SK-N-SH (cell line): ENCODE data around the gene DDIT3. TPM values are rescaled to one million over a fixed set of nuclear protein-coding genes. Genes with fewer than 3 reads are reported as not detected.

Experiments
- CTCF ChIA-PET: fragments of 300-600, 350-600 bp; formaldehyde crosslinking; extraction: SDS; loops from one replicate; lab custom pipeline; 2021; lab: Yijun Ruan, JAX
- POLR2A ChIA-PET: fragments of 350-600 bp; sonication (Branson Sonifier 250); formaldehyde crosslinking; extraction: SDS; loops from one replicate; lab custom pipeline; 2020; ENCODE audit warnings: antibody characterized with exemption, inconsistent platforms; lab: Yijun Ruan, JAX
- DNase-seq: peaks from one replicate; pipeline ENCODE4 v3.0.0; 2012
- H2AFZ ChIP-seq: fragments of 200-600 bp; sonication (generic); 2 replicates; pipeline ENCODE4 v1.8.1; 2016; ENCODE audit warnings: antibody characterized with exemption, mild to moderate bottlenecking, low read depth
- H3F3A ChIP-seq: fragments of 200-600 bp; sonication (generic); replicated peaks from 2 replicates; pipeline ENCODE3; 2016; ENCODE audit warnings: antibody characterized with exemption, mild to moderate bottlenecking; ENCODE audit not compliant: insufficient read depth
- H3K27ac ChIP-seq, 2 experiments: fragments of 200-500 bp in 1 of 2; fragments of 200-600 bp in 1 of 2; sonication (Bioruptor generic) in 1 of 2; sonication (generic), shearing (Covaris generic) in 1 of 2; 2 replicates each; pipeline versions ENCODE4 v1.5.1 to v1.6.1; 2014 to 2016; ENCODE audit warnings: low read depth in 2 of 2, inconsistent platforms in 1 of 2, low read length in 1 of 2, mild to moderate bottlenecking in 1 of 2, mixed read lengths in 1 of 2
- H3K27me3 ChIP-seq: fragments of 200-600 bp; sonication (generic), shearing (Covaris generic); 2 replicates; pipeline ENCODE4 v1.6.1; 2016; ENCODE audit warnings: mixed run types; ENCODE audit not compliant: insufficient read depth
- H3K36me3 ChIP-seq, 2 experiments: fragments of 200-500 bp in 1 of 2; fragments of 200-600 bp in 1 of 2; sonication (Bioruptor generic) in 1 of 2; sonication (generic) in 1 of 2; replicated peaks in 1 of 2; 2 replicates each; pipeline versions ENCODE3 to v1.5.1; 2014 to 2016; ENCODE audit warnings: low read length in 1 of 2, mild to moderate bottlenecking in 1 of 2; ENCODE audit not compliant: insufficient read depth in 2 of 2, control insufficient read depth in 1 of 2
- H3K4me1 ChIP-seq, 2 experiments: fragments of 200-500 bp in 1 of 2; fragments of 200-600 bp in 1 of 2; sonication (Bioruptor generic) in 1 of 2; sonication (generic), shearing (Covaris generic) in 1 of 2; 2 replicates each; pipeline versions ENCODE4 v1.5.1 to v1.6.1; 2014 to 2016; ENCODE audit warnings: low read depth in 1 of 2, low read length in 1 of 2, mixed run types in 1 of 2; ENCODE audit not compliant: insufficient read depth in 2 of 2, control insufficient read depth in 1 of 2
- H3K4me2 ChIP-seq: fragments of 200-600 bp; sonication (generic), shearing (Covaris generic); 2 replicates; pipeline ENCODE4 v1.6.1; 2017; ENCODE audit warnings: mixed run types
- H3K4me3 ChIP-seq, 2 experiments: fragments of 200-500 bp in 1 of 2; fragments of 200-600 bp in 1 of 2; sonication (Bioruptor generic) in 1 of 2; sonication (generic), shearing (Covaris generic) in 1 of 2; 2 replicates each; pipeline versions ENCODE4 v1.5.1 to v1.8.1; 2014 to 2016; ENCODE audit warnings: low read depth in 2 of 2, inconsistent platforms in 1 of 2, low read length in 1 of 2, mild to moderate bottlenecking in 1 of 2, mixed read lengths in 1 of 2, moderate library complexity in 1 of 2
- H3K79me2 ChIP-seq: fragments of 200-600 bp; sonication (generic); 2 replicates; pipeline ENCODE4 v1.8.1; 2017; ENCODE audit warnings: mild to moderate bottlenecking; ENCODE audit not compliant: insufficient read depth
- H3K9ac ChIP-seq: fragments of 200-600 bp; sonication (generic); 2 replicates; pipeline ENCODE4 v1.6.1; 2017; ENCODE audit warnings: mixed run types
- H3K9me2 ChIP-seq: fragments of 200-600 bp; sonication (generic); 2 replicates; pipeline ENCODE4 v1.6.1; 2017; ENCODE audit warnings: mixed run types
- H3K9me3 ChIP-seq: fragments of 200-600 bp; sonication (generic); 2 replicates; pipeline ENCODE4 v1.6.1; 2017; ENCODE audit warnings: mixed run types, mild to moderate bottlenecking, moderate library complexity
- H4K20me1 ChIP-seq: fragments of 200-600 bp; sonication (generic); 2 replicates; pipeline ENCODE4 v1.6.1; 2017; ENCODE audit warnings: mild to moderate bottlenecking, mixed run types; ENCODE audit not compliant: insufficient read depth
- CHD2 ChIP-seq: fragments of 150-350 bp; IDR thresholded peaks from 2 replicates; pipeline ENCODE4 v1.6.1; 2018; ENCODE audit warnings: low read length; ENCODE audit not compliant: partially characterized antibody
- ELF1 ChIP-seq: IDR thresholded peaks from 2 replicates; pipeline ENCODE4 v1.4.0; 2012
- FOXM1 ChIP-seq: IDR thresholded peaks from 2 replicates; pipeline ENCODE4 v1.4.0; 2012; ENCODE audit warnings: low read depth, mild to moderate bottlenecking
- GABPA ChIP-seq: IDR thresholded peaks from 2 replicates; pipeline ENCODE4 v1.4.0; 2012; ENCODE audit warnings: low read depth, mild to moderate bottlenecking
- GATA2 ChIP-seq: sonication (generic); formaldehyde crosslinking; IDR thresholded peaks from 2 replicates; pipeline ENCODE4 v1.5.0; 2020; ENCODE audit warnings: mild to moderate bottlenecking, missing genetic modification reagents
- MEF2A ChIP-seq: IDR thresholded peaks from 2 replicates; pipeline ENCODE4 v1.4.0; 2012; ENCODE audit warnings: low read depth, borderline replicate concordance
- MXI1 ChIP-seq: IDR thresholded peaks from 2 replicates; pipeline ENCODE4 v1.6.1; 2012; ENCODE audit warnings: mild to moderate bottlenecking, low read depth, low read length, improper control_type of control experiment
- PBX3 ChIP-seq: IDR thresholded peaks from 2 replicates; pipeline ENCODE4; 2012
- POLR2AphosphoS5 ChIP-seq: IDR thresholded peaks from 2 replicates; pipeline ENCODE4 v1.6.1; 2012; ENCODE audit warnings: low read depth, low read length
- RAD21 ChIP-seq: IDR thresholded peaks from 2 replicates; pipeline ENCODE4 v1.6.1; 2012; ENCODE audit warnings: mild to moderate bottlenecking, low read length
- RFX5 ChIP-seq: IDR thresholded peaks from 2 replicates; pipeline ENCODE4 v1.6.1; 2012; ENCODE audit warnings: mild to moderate bottlenecking, improper control_type of control experiment, low read length
- SIN3A ChIP-seq: IDR thresholded peaks from 2 replicates; pipeline ENCODE4 v1.6.1; 2012; ENCODE audit warnings: low read depth, mild to moderate bottlenecking, low read length, moderate library complexity, borderline replicate concordance
- SMC3 ChIP-seq: IDR thresholded peaks from 2 replicates; pipeline ENCODE4 v1.6.1; 2012; ENCODE audit warnings: low read depth, low read length, improper control_type of control experiment
- USF1 ChIP-seq: IDR thresholded peaks from 2 replicates; pipeline ENCODE4 v1.4.0; 2012; ENCODE audit warnings: low read depth, borderline replicate concordance
- WGBS: methylation state at CpG from one replicate; pipeline ENCODE4 v1.1.6; 2017; ENCODE audit warnings: low lambda C conversion rate; 5-methylcytosine and 5-hydroxymethylcytosine counted together
- polyA plus RNA-seq, 3 experiments: library from polyadenylated mRNA; depleted of rRNA; stranded (reverse); fragments of >200 nt; gene quantifications; 2 replicates each; pipeline ENCODE4 v1.2.3, GENCODE V29; 2012

Gene DDIT3
- polyA plus RNA-seq, 1 of the 3 experiments (the other 2 are of a cell fraction), result 26.3 TPM

- 73% methylated on average over 7 of the region's 7 CpGs for WGBS
- Histone ChIP-seq H3K4me1 (0 out of 4 replicates have a peak, but pooled peaks cover 0 to 4% of the 10 kb centered on the region in 2 experiments), H3K36me3 (peaks cover 9 to 21% of the 10 kb centered on the region in 2 experiments), H4K20me1 (no peaks in the 10 kb centered on the region), H3K9me3 (no peaks in the 10 kb centered on the region), H3K4me3 (no peak overlapping the region), H2AFZ (no peak overlapping the region), H3F3A (no peaks in the 10 kb centered on the region), H3K9me2 (no peaks in the 10 kb centered on the region), H3K4me2 (no peak overlapping the region), H3K27me3 (no peaks in the 10 kb centered on the region), H3K79me2 (no peaks in the 10 kb centered on the region), H3K9ac (no peak overlapping the region), H3K27ac (no peak overlapping the region)
- TF ChIP-seq CHD2 (no peak), USF1 (no peak), SIN3A (no peak), GATA2 (CRISPR knock-in tag) (no peak), MEF2A (no peak), POLR2AphosphoS5 (no peak), FOXM1 (no peak), ELF1 (no peak), RAD21 (no peak), MXI1 (no peak), GABPA (no peak), SMC3 (no peak)
- DNase-seq, result no peak
- ChIA-PET CTCF (interaction anchor here (1.0 to 7.3 kb wide), 3 partner anchors 11 to 68 kb away, joined by 4 to 46 read pairs (median 14); partner anchors contain the start of gene B4GALNT1), POLR2A (no interaction called here)
Observed at GRCh38 chr12:57564178-57564740, 43.9 kb upstream of the DDIT3 start.

- Histone ChIP-seq H3K9me2 (no peaks in the 10 kb centered on the region), H3K27ac (no peak overlapping the region), H3K9ac (no peak overlapping the region), H4K20me1 (no peaks in the 10 kb centered on the region), H3K36me3 (peaks cover 6 to 15% of the 10 kb centered on the region in 2 experiments), H3K27me3 (no peaks in the 10 kb centered on the region), H3K79me2 (peaks cover 5% of the 10 kb centered on the region; the same call in 1 of the 2 replicates), H3K4me3 (no peak overlapping the region), H3F3A (no peaks in the 10 kb centered on the region), H3K4me2 (no peak overlapping the region), H3K9me3 (no peaks in the 10 kb centered on the region), H3K4me1 (0 out of 4 replicates have a peak, but pooled peaks cover 0 to 4% of the 10 kb centered on the region in 2 experiments), H2AFZ (no peak overlapping the region)
- no peak for DNase-seq
- WGBS, result 84% methylated on average over 4 of the region's 4 CpGs
- POLR2A ChIA-PET, result no interaction called here
- TF ChIP-seq PBX3 (no peak), RFX5 (no peak), CHD2 (no peak), RAD21 (no peak)
- CTCF ChIA-PET, result interaction anchor here (3.8 to 7.3 kb wide), 2 partner anchors 20 to 69 kb away, joined by 14 to 46 read pairs; partner anchors contain the start of gene B4GALNT1
Observed at GRCh38 chr12:57563358-57563757, 43.0 kb upstream of the DDIT3 start.
